Measurements from ENCODE around the gene SIM2.

GRCh38 chr21:36710729-36711048, 11.8 kb downstream of the SIM2 start:
- no peak for TF ChIP-seq CTCF (conservative IDR thresholded peaks at IDR 0.05; ENCODE audit: low read length)
- TF ChIP-seq EZH2phosphoT487 (IDR thresholded peaks at IDR 0.05; ENCODE audit: borderline replicate concordance, low read depth, low read length) = no peak

Measured in OCI-LY7 (cell line).